WTC11 (cell line): ENCODE measurements around the gene SNAPC5. TPM values are rescaled to one million over a fixed set of nuclear protein-coding genes. Genes with fewer than 3 reads are reported as not detected.

Experiments used
- ATAC-seq: fragments of 200-7000 bp; cut with Tn5 transposase; 2 replicates; pipeline ENCODE4 v1.10.0; 2021; ENCODE audit warnings: mild to moderate bottlenecking, moderate library complexity
- CTCF ChIA-PET: fragments of 300-600 bp; sonication (Branson Sonifier 250); formaldehyde crosslinking; loops from one replicate; lab custom pipeline; 2021; ENCODE audit warnings: antibody characterized with exemption; lab: Charles Lee
- POLR2A ChIA-PET: fragments of 350-600 bp; sonication (Branson Sonifier 250); formaldehyde crosslinking; loops from one replicate; lab custom pipeline; 2021; ENCODE audit warnings: antibody characterized with exemption; lab: Charles Lee
- DNase-seq: peaks from one replicate; pipeline ENCODE4 v3.0.0; 2021; ENCODE audit warnings: low spot score
- H3K27ac Mint-ChIP-seq: 2 replicates; pipeline ENCODE4 v1.8.0; 2021; ENCODE audit warnings: mixed read lengths
- H3K27me3 Mint-ChIP-seq: 2 replicates; pipeline ENCODE4 v1.8.0; 2021; ENCODE audit warnings: low read depth, mild to moderate bottlenecking, moderate library complexity, mixed read lengths
- H3K36me3 Mint-ChIP-seq: 2 replicates; pipeline ENCODE4 v1.8.0; 2021; ENCODE audit warnings: mixed read lengths
- H3K4me1 Mint-ChIP-seq: 2 replicates; pipeline ENCODE4 v1.8.0; 2022; ENCODE audit warnings: mixed read lengths
- H3K4me3 Mint-ChIP-seq: 2 replicates; pipeline ENCODE4 v1.8.0; 2021; ENCODE audit warnings: mild to moderate bottlenecking, moderate library complexity, mixed read lengths
- H3K9me3 Mint-ChIP-seq: 2 replicates; pipeline ENCODE4 v1.8.0; 2021; ENCODE audit warnings: mixed read lengths
- CDX4 ChIP-seq: fragments of 250-450 bp; sonication (Bioruptor Pico); IDR thresholded peaks from 2 replicates; pipeline ENCODE4 v1.9.0; 2021; ENCODE audit warnings: moderate library complexity, mild to moderate bottlenecking, inconsistent platforms, borderline replicate concordance
- NR1H2 ChIP-seq: sonication (generic); formaldehyde crosslinking; IDR thresholded peaks from 2 replicates; pipeline ENCODE4 v1.9.0; 2021; ENCODE audit warnings: mild to moderate bottlenecking, moderate library complexity, missing genetic modification reagents
- NR2C2 ChIP-seq: sonication (generic); formaldehyde crosslinking; IDR thresholded peaks from 2 replicates; pipeline ENCODE4 v1.8.0; 2022; ENCODE audit warnings: mild to moderate bottlenecking, missing genetic modification reagents
- OVOL2 ChIP-seq: fragments of 250-450 bp; sonication (Bioruptor Pico); IDR thresholded peaks from 2 replicates; pipeline ENCODE4 v1.9.0; 2021; ENCODE audit warnings: mild to moderate bottlenecking, borderline replicate concordance
- SMAD3 ChIP-seq: sonication (generic); formaldehyde crosslinking; IDR thresholded peaks from 2 replicates; pipeline ENCODE4 v1.8.0; 2022; ENCODE audit warnings: missing genetic modification reagents, mild to moderate bottlenecking, borderline replicate concordance
- SOX15 ChIP-seq: fragments of 250-450 bp; sonication (Bioruptor Pico); IDR thresholded peaks from 2 replicates; pipeline ENCODE4 v1.9.0; 2021; ENCODE audit warnings: mild to moderate bottlenecking
- USF2 ChIP-seq: sonication (generic); formaldehyde crosslinking; IDR thresholded peaks from 2 replicates; pipeline ENCODE4 v1.8.1; 2023; ENCODE audit warnings: mild to moderate bottlenecking, missing genetic modification reagents, moderate library complexity
- ZBTB43 ChIP-seq: sonication (generic); formaldehyde crosslinking; IDR thresholded peaks from 2 replicates; pipeline ENCODE4 v1.8.1; 2023; ENCODE audit warnings: mild to moderate bottlenecking, missing genetic modification reagents
- ZNF396 ChIP-seq: fragments of 250-450 bp; sonication (Bioruptor Pico); IDR thresholded peaks from 2 replicates; pipeline ENCODE4 v1.8.0; 2021; ENCODE audit warnings: mild to moderate bottlenecking, moderate library complexity, borderline replicate concordance
- ZNF425 ChIP-seq: fragments of 250-450 bp; sonication (Bioruptor Pico); conservative IDR thresholded peaks from 2 replicates; pipeline ENCODE4 v1.9.0; 2021; ENCODE audit warnings: mild to moderate bottlenecking
- ZNF532 ChIP-seq: fragments of 250-450 bp; sonication (Bioruptor Pico); IDR thresholded peaks from 2 replicates; pipeline ENCODE4 v1.9.0; 2021; ENCODE audit warnings: mild to moderate bottlenecking, borderline replicate concordance
- total RNA-seq: library from RNA; stranded (reverse); gene quantifications from 3 replicates; pipeline ENCODE4 v1.2.3, GENCODE V29; 2021
- TF ChIP-seq, protein P1 (sequence below): sonication (generic); formaldehyde crosslinking; IDR thresholded peaks from 2 replicates; pipeline ENCODE4 v1.8.0; 2022; ENCODE audit warnings: mild to moderate bottlenecking, missing genetic modification reagents
- TF ChIP-seq, protein P2 (sequence below): sonication (generic); formaldehyde crosslinking; IDR thresholded peaks from 2 replicates; pipeline ENCODE4 v1.8.0; 2022; ENCODE audit warnings: missing genetic modification reagents

Gene SNAPC5
- total RNA-seq, 1 experiment from 2014 or later: 21.1 TPM

GRCh38 chr15:66484539-66485112, 12.9 kb downstream of the SNAPC5 start:
- H3K4me1 Mint-ChIP-seq: peaks cover under 1% of the 10 kb centered on the region
- no peak for DNase-seq
- no peaks in the 10 kb centered on the region for H3K9me3 Mint-ChIP-seq
- ChIA-PET CTCF (interaction anchor here (1.5 kb wide), 1 partner anchor 80 kb away, joined by 4 read pairs; no protein-coding TSS in a partner anchor), POLR2A (interaction anchor here (1.1 to 2.0 kb wide), 2 partner anchors 11 to 13 kb away, joined by 3 to 7 read pairs; partner anchors contain the start of gene SNAPC5)
- no peak overlapping the region for H3K4me3 Mint-ChIP-seq
- H3K36me3 Mint-ChIP-seq: peaks cover 65% of the 10 kb centered on the region
- no peaks in the 10 kb centered on the region for H3K27me3 Mint-ChIP-seq
- no peak for ATAC-seq
- TF ChIP-seq, protein P1, sequence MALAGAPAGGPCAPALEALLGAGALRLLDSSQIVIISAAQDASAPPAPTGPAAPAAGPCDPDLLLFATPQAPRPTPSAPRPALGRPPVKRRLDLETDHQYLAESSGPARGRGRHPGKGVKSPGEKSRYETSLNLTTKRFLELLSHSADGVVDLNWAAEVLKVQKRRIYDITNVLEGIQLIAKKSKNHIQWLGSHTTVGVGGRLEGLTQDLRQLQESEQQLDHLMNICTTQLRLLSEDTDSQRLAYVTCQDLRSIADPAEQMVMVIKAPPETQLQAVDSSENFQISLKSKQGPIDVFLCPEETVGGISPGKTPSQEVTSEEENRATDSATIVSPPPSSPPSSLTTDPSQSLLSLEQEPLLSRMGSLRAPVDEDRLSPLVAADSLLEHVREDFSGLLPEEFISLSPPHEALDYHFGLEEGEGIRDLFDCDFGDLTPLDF (CRISPR knock-in tag): no peak
- TF ChIP-seq, protein P2, sequence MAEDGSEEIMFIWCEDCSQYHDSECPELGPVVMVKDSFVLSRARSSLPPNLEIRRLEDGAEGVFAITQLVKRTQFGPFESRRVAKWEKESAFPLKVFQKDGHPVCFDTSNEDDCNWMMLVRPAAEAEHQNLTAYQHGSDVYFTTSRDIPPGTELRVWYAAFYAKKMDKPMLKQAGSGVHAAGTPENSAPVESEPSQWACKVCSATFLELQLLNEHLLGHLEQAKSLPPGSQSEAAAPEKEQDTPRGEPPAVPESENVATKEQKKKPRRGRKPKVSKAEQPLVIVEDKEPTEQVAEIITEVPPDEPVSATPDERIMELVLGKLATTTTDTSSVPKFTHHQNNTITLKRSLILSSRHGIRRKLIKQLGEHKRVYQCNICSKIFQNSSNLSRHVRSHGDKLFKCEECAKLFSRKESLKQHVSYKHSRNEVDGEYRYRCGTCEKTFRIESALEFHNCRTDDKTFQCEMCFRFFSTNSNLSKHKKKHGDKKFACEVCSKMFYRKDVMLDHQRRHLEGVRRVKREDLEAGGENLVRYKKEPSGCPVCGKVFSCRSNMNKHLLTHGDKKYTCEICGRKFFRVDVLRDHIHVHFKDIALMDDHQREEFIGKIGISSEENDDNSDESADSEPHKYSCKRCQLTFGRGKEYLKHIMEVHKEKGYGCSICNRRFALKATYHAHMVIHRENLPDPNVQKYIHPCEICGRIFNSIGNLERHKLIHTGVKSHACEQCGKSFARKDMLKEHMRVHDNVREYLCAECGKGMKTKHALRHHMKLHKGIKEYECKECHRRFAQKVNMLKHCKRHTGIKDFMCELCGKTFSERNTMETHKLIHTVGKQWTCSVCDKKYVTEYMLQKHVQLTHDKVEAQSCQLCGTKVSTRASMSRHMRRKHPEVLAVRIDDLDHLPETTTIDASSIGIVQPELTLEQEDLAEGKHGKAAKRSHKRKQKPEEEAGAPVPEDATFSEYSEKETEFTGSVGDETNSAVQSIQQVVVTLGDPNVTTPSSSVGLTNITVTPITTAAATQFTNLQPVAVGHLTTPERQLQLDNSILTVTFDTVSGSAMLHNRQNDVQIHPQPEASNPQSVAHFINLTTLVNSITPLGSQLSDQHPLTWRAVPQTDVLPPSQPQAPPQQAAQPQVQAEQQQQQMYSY (CRISPR knock-in tag): no peak
- no peak for TF ChIP-seq NR2C2
- TF ChIP-seq SOX15 (CRISPR knock-in tag): no peak
- TF ChIP-seq ZBTB43: no peak
- no peak for TF ChIP-seq ZNF396 (CRISPR knock-in tag)
- TF ChIP-seq SMAD3 (CRISPR knock-in tag): no peak
- TF ChIP-seq ZNF532 (CRISPR knock-in tag): no peak
- no peak for TF ChIP-seq ZNF425 (CRISPR knock-in tag)
- no peak for TF ChIP-seq CDX4 (CRISPR knock-in tag)
- no peak for TF ChIP-seq USF2 (CRISPR knock-in tag)
- TF ChIP-seq OVOL2 (CRISPR knock-in tag): no peak
- TF ChIP-seq NR1H2 (CRISPR knock-in tag): no peak
- TF ChIP-seq, all 79 proteins: peak for 0
- H3K27ac Mint-ChIP-seq: peak overlapping the region; percentile 91; the same call in 1 of the 2 replicates
